ENCODE results near the gene EPB41L1. TPM values are rescaled to one million over a fixed set of nuclear protein-coding genes. Genes with fewer than 3 reads are reported as not detected.

EPB41L1 gene
- total and polyA plus RNA-seq, 2 experiments from 2014 or later: 24.1 to 48.7 TPM

- Histone ChIP-seq H3F3A (replicated peaks; ENCODE audit: low read depth) (no peaks in the 10 kb centered on the region), H3K4me2 (no peak overlapping the region), H3K27ac (ENCODE audit: low read depth) (no peak overlapping the region), H3K9me2 (ENCODE audit: insufficient read depth) (no peaks in the 10 kb centered on the region), H3K36me3 (ENCODE audit: insufficient read depth) (no peaks in the 10 kb centered on the region), H2AFZ (no peak overlapping the region), H4K20me1 (replicated peaks; ENCODE audit: insufficient read depth) (no peaks in the 10 kb centered on the region), H3K79me2 (replicated peaks; ENCODE audit: insufficient read depth) (no peaks in the 10 kb centered on the region), H3K4me1 (ENCODE audit: insufficient read depth) (no peaks in the 10 kb centered on the region; the same call in 1 of the 2 replicates), H3K27me3 (ENCODE audit: insufficient read depth) (no peaks in the 10 kb centered on the region), H3K4me3 (no peak overlapping the region)
- ATAC-seq (peak; percentile 78), DNase-seq (ENCODE audit: low spot score) (peak; percentile 28)
- no peaks in the 10 kb centered on the region for H3K36me3 Mint-ChIP-seq (ENCODE audit: low read depth)
- H3K27me3 Mint-ChIP-seq (ENCODE audit: insufficient read depth, low read depth, poor library complexity): peaks cover 2% of the 10 kb centered on the region
- H3K27ac Mint-ChIP-seq: no peak overlapping the region
- TF ChIP-seq ETS1 (IDR thresholded peaks at IDR 0.05): no peak
- H3K4me1 Mint-ChIP-seq: peaks cover 13% of the 10 kb centered on the region; the same call in 2 of the 3 replicates
- H3K9me3 Mint-ChIP-seq: no peaks in the 10 kb centered on the region; the same call in 2 of the 3 replicates
- no peak overlapping the region for H3K4me3 Mint-ChIP-seq
Measured at GRCh38 chr20:36121981-36122930, 32.3 kb upstream of the EPB41L1 start.

GRCh38 chr20:36122931-36123288 lies 31.6 kb upstream of the EPB41L1 start:
- Mint-ChIP-seq H3K4me3 (no peak overlapping the region), H3K4me1 (peaks cover 13% of the 10 kb centered on the region; the same call in 2 of the 3 replicates), H3K27me3 (ENCODE audit: insufficient read depth, low read depth, poor library complexity) (peaks cover 5% of the 10 kb centered on the region), H3K9me3 (no peaks in the 10 kb centered on the region; the same call in 2 of the 3 replicates), H3K36me3 (ENCODE audit: low read depth) (no peaks in the 10 kb centered on the region), H3K27ac (no peak overlapping the region)
- no peaks in the 10 kb centered on the region; the same call in 1 of the 2 replicates for H3K4me1 ChIP-seq (ENCODE audit: insufficient read depth)
- H3K79me2 ChIP-seq (replicated peaks; ENCODE audit: insufficient read depth): no peaks in the 10 kb centered on the region
- H3K4me2 ChIP-seq: no peak overlapping the region
- H3K4me3 ChIP-seq: no peak overlapping the region
- ATAC-seq (no peak), DNase-seq (ENCODE audit: low spot score) (no peak)
- H4K20me1 ChIP-seq (replicated peaks; ENCODE audit: insufficient read depth): no peaks in the 10 kb centered on the region
- H3K36me3 ChIP-seq (ENCODE audit: insufficient read depth): no peaks in the 10 kb centered on the region
- no peaks in the 10 kb centered on the region for H3K27me3 ChIP-seq (ENCODE audit: insufficient read depth)
- no peaks in the 10 kb centered on the region for H3F3A ChIP-seq (replicated peaks; ENCODE audit: low read depth)
- no peak overlapping the region for H2AFZ ChIP-seq
- H3K9me2 ChIP-seq (ENCODE audit: insufficient read depth): no peaks in the 10 kb centered on the region
- no peak overlapping the region for H3K27ac ChIP-seq (ENCODE audit: low read depth)
- TF ChIP-seq ZNF114 (CRISPR knock-in tag; IDR thresholded peaks at IDR 0.05) (no peak), CREB1 (CRISPR knock-in tag; IDR thresholded peaks at IDR 0.05; ENCODE audit: low read depth) (no peak), ZNF462 (CRISPR knock-in tag; IDR thresholded peaks at IDR 0.05) (no peak), JUNB (IDR thresholded peaks at IDR 0.05; ENCODE audit: unreplicated experiment) (no peak), POLR2AphosphoS5 (IDR thresholded peaks at IDR 0.05; ENCODE audit: low read depth) (no peak), ETS1 (IDR thresholded peaks at IDR 0.05) (no peak), EZH2 (IDR thresholded peaks at IDR 0.05; ENCODE audit: low read depth, unreplicated experiment) (no peak), EZH2phosphoT487 (IDR thresholded peaks at IDR 0.05; ENCODE audit: unreplicated experiment) (no peak), ZNF331 (CRISPR knock-in tag; IDR thresholded peaks at IDR 0.05; ENCODE audit: low read depth) (no peak), NANOG (IDR thresholded peaks at IDR 0.05; ENCODE audit: borderline replicate concordance) (no peak)
